GM12801 (cell line): Measurements from ENCODE around the gene C1QL2.

ENCODE experiments used
- CTCF ChIP-seq: IDR thresholded peaks from one replicate; pipeline ENCODE4 v1.5.1; 2011; ENCODE audit warnings: control low read depth; ENCODE audit not compliant: insufficient read length; ENCODE audit errors: extremely low read depth

Gene C1QL2

DNA sequence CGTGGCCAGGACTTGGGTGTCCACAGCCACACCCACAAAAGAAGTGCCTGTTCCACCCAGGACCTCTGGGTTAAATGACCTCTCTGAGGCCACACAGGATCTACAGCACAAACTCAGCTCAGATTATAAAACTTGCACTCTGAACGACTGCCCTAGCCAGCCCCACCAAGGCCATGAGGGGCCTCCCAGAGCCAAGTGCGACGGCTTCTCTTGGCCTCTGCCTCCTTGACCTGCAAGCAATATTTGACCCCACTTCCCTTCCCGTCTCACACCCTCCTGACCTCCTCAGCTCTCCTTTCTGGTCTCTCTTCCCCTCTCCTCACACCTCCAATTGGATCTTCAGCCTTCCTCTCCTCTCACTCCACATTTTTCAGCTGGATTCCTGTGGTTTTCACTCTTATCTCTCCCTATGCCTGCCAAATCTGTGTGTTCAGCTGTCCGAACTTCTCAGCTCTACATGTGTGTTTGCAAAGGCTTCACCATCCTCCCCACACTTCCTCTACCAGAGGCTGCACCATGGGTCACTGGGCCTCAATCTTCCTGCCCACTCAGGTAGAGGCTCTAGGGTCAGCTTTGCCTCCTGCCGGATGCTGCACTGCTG, 39.8 kb upstream of the C1QL2 start:
- no peak for TF ChIP-seq CTCF

DNA sequence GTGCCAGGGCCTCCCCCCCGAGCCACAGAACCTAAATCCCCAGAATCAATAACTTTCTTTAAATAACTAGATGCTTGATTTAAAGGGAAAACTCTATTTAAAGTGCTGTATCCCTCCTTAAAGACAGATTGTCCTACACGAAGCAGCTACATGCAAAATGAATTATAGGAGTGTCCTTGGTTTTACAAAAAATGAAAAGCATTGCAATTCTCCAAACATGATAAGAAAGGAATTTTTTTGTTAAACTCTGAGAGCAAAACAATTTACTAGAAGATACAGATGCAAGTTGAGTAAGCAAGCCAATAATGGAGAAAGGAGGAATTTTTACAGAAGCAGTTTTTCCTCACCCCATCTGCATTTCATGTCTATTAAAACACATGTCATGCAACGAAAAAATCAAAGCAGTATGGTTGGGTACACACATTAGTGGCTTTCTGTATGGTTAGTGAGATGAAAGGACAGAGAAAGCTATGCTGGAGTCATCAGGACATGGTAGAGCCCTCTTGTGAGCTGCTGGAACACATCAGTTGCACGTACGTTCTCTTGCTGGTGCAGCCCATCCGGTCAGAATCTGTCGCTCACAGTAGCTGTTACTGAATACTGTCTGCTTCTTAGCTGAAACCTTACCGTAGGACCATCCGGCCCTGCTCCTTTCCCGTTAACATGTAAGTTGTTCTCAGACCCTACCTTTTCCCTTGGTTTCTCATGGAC, 39.1 kb upstream of the C1QL2 start:
- no peak for TF ChIP-seq CTCF

DNA sequence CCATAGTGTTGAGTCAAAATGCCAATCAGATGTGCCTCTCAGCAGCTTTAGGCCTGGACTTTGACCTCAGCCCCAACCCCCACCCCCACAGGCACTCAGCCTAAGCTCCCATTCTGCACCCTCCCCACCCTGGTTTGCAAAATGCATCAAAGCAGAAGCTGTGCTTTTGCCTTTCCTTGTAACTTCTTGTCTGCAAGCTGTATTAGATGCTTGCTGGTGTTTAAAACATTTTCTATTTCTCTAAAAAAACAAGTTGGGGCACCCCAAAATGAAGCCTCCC, 38.5 kb upstream of the C1QL2 start:
- TF ChIP-seq CTCF = no peak

DNA sequence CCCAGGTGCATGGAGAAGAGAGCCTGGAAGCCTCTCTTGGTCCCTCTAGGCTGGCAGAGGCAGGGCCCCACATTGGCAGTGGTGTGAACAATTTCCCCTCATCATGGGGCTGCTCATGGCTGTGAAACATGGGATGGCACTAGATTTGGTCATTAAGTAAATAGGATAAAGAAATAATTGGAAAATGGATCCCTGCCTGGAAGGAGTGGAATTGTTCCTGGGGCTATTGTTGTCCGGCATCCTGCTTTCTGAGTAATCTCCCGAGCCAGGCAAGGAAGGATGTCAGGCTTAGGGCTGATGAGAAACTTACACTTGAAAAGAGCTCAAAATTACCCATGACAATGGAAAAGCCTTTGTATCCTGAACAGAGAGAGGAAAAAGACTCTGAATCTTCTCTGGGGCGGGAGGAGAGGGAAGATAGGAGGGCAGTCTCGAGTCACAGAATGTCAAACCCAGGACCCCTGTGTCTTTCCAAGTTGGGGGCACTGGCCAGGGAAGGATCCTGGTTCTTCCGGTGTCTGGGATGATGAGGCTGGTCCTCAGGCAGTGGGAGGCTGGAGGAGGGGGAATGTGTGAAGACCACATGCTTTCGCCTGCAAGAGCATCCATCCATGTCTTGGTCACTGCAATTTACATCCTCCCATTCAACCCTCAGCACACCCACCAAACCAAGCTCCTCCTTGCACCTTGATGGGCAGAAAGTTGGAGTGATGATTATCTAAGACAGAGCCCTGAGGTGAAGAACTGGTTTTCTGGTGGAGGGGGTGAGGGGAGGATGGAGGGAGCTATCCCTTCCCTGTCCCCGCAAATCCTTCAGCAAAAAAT, 38.0 kb upstream of the C1QL2 start:
- TF ChIP-seq CTCF = no peak

DNA sequence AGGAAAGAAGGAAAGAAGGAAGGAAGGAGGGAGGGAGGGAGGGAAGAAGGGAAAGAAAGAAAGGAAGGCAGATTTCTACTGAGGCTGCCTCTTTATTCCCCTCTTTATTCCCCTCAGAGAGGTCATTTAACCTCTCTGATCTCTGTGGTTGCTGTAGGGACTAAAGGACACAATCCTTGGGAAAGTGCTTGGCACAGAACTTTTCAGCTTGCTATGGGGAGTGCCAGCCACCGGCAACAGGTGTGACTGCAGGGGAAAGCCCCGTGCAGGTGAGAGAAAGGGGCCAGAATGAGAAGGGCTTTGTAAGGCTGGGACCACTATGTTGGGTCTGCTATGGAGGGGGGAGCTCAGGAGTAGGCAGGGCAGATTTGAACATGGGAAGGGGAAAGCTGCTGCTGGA, 37.3 kb upstream of the C1QL2 start:
- no peak for TF ChIP-seq CTCF

DNA sequence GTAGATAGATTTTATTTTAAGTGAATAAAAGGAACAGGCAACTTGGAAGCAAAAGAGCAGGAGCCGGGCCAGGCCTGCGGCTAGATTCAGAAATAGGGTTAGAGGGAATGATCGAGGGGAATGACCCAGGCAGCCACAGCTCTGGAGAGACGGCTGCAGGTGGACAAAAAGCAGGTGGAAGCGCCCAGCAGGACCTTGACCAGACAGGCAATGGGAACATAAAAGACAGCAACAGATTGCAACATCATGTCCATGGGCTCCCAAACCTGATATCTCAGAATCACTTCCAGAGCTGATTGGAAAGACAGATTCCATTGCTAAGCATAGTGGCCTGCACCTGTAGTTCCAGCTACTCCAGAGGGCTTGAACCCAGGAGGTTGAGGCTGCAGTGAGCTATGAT, 36.5 kb upstream of the C1QL2 start:
- no peak for TF ChIP-seq CTCF

- TF ChIP-seq CTCF = no peak
Measured at GRCh38 chr2:119192893-119193292, 34.3 kb upstream of the C1QL2 start.
